HepG2 (cell line): ENCODE measurements around the gene DYNC1LI2. TPM values are rescaled to one million over a fixed set of nuclear protein-coding genes. Genes with fewer than 3 reads are reported as not detected.
A peak's percentile ranks its signal among the peaks of the same experiment; 100 is the strongest.

Source experiments
- ARNT2 ChIP-seq: sonication (generic); formaldehyde crosslinking; IDR thresholded peaks from 2 replicates; pipeline ENCODE4 v1.8.0; 2022; ENCODE audit warnings: mild to moderate bottlenecking, low read depth, missing genetic modification reagents, moderate library complexity
- CC2D1A ChIP-seq: sonication (generic); formaldehyde crosslinking; IDR thresholded peaks from 2 replicates; pipeline ENCODE4 v1.8.1; 2023; ENCODE audit warnings: mild to moderate bottlenecking, missing genetic modification reagents
- CENPX ChIP-seq: sonication (generic); formaldehyde crosslinking; IDR thresholded peaks from 2 replicates; pipeline ENCODE4 v1.9.0; 2021; ENCODE audit warnings: mild to moderate bottlenecking, missing genetic modification reagents, moderate library complexity
- MBNL3 ChIP-seq: fragments of 250-450 bp; sonication (Bioruptor Pico); conservative IDR thresholded peaks from 2 replicates; pipeline ENCODE4 v1.8.0; 2022; ENCODE audit warnings: mild to moderate bottlenecking, inconsistent platforms
- NFE2 ChIP-seq: sonication (generic); formaldehyde crosslinking; IDR thresholded peaks from 2 replicates; pipeline ENCODE4 v1.4.0; 2020; ENCODE audit warnings: missing genetic modification reagents
- NRL ChIP-seq: sonication (generic); formaldehyde crosslinking; IDR thresholded peaks from 2 replicates; pipeline ENCODE4 v1.5.0; 2020; ENCODE audit warnings: missing genetic modification reagents, mild to moderate bottlenecking, moderate library complexity, borderline replicate concordance
- PTBP1 ChIP-seq: fragments of 200-400 bp; formaldehyde crosslinking; IDR thresholded peaks from 2 replicates; pipeline ENCODE4 v1.6.1; 2018; ENCODE audit warnings: low read length, low read depth; ENCODE audit not compliant: poor library complexity, severe bottlenecking
- RCOR2 ChIP-seq: IDR thresholded peaks from 2 replicates; pipeline ENCODE4 v1.6.1; 2016; ENCODE audit warnings: missing biosample characterization, missing genetic modification reagents
- SAFB2 ChIP-seq: sonication (generic); formaldehyde crosslinking; IDR thresholded peaks from 2 replicates; pipeline ENCODE4 v1.5.1; 2020; ENCODE audit warnings: missing genetic modification reagents, low read depth, mild to moderate bottlenecking, borderline replicate concordance
- SIX4 ChIP-seq: sonication (generic); formaldehyde crosslinking; IDR thresholded peaks from 2 replicates; pipeline ENCODE4 v1.4.0; 2020; ENCODE audit warnings: missing genetic modification reagents
- SRSF1 ChIP-seq: fragments of 200-400 bp; formaldehyde crosslinking; optimal IDR thresholded peaks from 2 replicates; pipeline ENCODE3; 2017; ENCODE audit warnings: mild to moderate bottlenecking, low read depth, low read length, moderate library complexity
- ZNF224 ChIP-seq: sonication (generic); formaldehyde crosslinking; IDR thresholded peaks from 2 replicates; pipeline ENCODE4 v1.5.0; 2020; ENCODE audit warnings: mild to moderate bottlenecking, missing genetic modification reagents
- ZNF468 ChIP-seq: sonication (generic); formaldehyde crosslinking; IDR thresholded peaks from 2 replicates; pipeline ENCODE4 v1.8.0; 2022; ENCODE audit warnings: mild to moderate bottlenecking, moderate library complexity, missing genetic modification reagents
- ZNF605 ChIP-seq: sonication (generic); formaldehyde crosslinking; IDR thresholded peaks from 2 replicates; pipeline ENCODE4 v1.8.0; 2022; ENCODE audit warnings: mild to moderate bottlenecking, missing genetic modification reagents
- polyA plus RNA-seq, 8 experiments: library from polyadenylated mRNA; depleted of rRNA in 3 of 8; stranded (reverse) in 7 of 8; unstranded in 1 of 8; fragments of >200 nt; fragmentation: Illumina TruSeq in 4 of 8; extraction: Trizol in 4 of 8; gene quantifications; 2 replicates each; pipeline versions ENCODE4 v1.2.1 to v1.2.3, GENCODE V29; 2011 to 2016; ENCODE audit warnings: low read depth in 4 of 8, missing spikeins in 1 of 8, mixed read lengths in 1 of 8; ENCODE audit not compliant: insufficient read depth in 1 of 8
- total RNA-seq, 5 experiments: library from RNA; depleted of rRNA; stranded (reverse); fragments of >200 nt; fragmentation: Illumina TruSeq; extraction: Trizol; gene quantifications; 2 replicates each; pipeline ENCODE4 v1.2.3, GENCODE V29; 2016; ENCODE audit warnings: low read depth in 1 of 5
- TF ChIP-seq, protein P1 (sequence below), 2 experiments: sonication (generic) in 1 of 2; formaldehyde crosslinking in 1 of 2; IDR thresholded peaks; 2 replicates each; pipeline versions ENCODE4 v1.4.0 to v1.6.1; 2016 to 2020; ENCODE audit warnings: borderline replicate concordance in 1 of 2, low read depth in 1 of 2, mild to moderate bottlenecking in 1 of 2, missing genetic modification reagents in 1 of 2
- TF ChIP-seq, protein P2 (sequence below): sonication (generic); formaldehyde crosslinking; IDR thresholded peaks from 2 replicates; pipeline ENCODE4 v1.4.0; 2020; ENCODE audit warnings: mild to moderate bottlenecking, missing genetic modification reagents
- TF ChIP-seq, protein P3 (sequence below): IDR thresholded peaks from 2 replicates; pipeline ENCODE4 v1.6.1; 2016; ENCODE audit warnings: low read depth, missing genetic modification reagents, missing compliant biosample characterization

The DYNC1LI2 gene
- total and polyA plus RNA-seq, 2 of the 13 experiments (the other 11 are each of a cell fraction or from before 2014, with no cell fraction given), result 65.5 to 135 TPM

DNA sequence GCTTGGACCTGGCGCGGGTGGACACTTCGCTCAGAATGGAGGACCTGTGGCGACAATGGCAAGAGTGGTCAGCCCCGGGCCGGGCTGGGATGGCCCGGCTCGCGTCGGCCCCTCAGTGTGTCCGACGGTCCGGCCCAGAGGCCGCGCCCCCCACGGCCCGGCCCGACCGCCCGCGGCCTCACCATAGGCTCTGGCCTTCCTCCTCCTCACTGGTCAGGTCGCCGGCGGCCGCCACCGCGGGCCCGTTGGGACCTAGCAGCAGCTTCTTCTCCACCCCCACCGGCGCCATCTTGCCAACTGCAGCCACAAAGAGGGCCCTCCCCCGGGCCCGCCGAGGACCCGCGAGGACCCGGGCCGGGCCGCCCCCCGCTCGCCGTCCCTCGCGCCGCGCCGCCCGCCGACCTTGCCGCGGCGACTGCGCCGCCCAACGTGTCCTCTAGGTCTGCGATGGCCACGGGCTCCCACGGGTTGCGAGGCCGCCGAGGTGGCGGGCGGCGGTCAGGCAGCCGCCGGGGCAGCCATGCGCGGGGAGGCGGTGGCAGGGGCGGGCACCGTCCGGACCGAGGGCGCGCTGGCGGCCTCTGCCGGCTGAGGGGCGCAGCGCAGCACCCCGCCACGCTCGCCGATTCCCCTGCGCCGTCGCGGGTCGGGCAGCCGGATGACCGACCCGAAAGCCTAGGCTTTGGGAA, at the start of gene DYNC1LI2 (continued):
- TF ChIP-seq, protein P1, sequence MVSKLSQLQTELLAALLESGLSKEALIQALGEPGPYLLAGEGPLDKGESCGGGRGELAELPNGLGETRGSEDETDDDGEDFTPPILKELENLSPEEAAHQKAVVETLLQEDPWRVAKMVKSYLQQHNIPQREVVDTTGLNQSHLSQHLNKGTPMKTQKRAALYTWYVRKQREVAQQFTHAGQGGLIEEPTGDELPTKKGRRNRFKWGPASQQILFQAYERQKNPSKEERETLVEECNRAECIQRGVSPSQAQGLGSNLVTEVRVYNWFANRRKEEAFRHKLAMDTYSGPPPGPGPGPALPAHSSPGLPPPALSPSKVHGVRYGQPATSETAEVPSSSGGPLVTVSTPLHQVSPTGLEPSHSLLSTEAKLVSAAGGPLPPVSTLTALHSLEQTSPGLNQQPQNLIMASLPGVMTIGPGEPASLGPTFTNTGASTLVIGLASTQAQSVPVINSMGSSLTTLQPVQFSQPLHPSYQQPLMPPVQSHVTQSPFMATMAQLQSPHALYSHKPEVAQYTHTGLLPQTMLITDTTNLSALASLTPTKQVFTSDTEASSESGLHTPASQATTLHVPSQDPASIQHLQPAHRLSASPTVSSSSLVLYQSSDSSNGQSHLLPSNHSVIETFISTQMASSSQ (IDR thresholded peaks at IDR 0.05; ENCODE audit: low read depth), result no peak
- TF ChIP-seq, protein P1 (CRISPR knock-in tag; IDR thresholded peaks at IDR 0.05; ENCODE audit: borderline replicate concordance), result peak; percentile 46
- no peak for TF ChIP-seq ZNF224 (CRISPR knock-in tag)
- TF ChIP-seq RCOR2 (CRISPR knock-in tag), result no peak
- TF ChIP-seq SAFB2, result 0 out of 2 replicates have a peak, but pooled peaks have one; percentile 6
- no peak for TF ChIP-seq ZNF468 (CRISPR knock-in tag)
- TF ChIP-seq SIX4 (CRISPR knock-in tag), result no peak
- TF ChIP-seq SRSF1, result no peak
- no peak for TF ChIP-seq PTBP1
- TF ChIP-seq ARNT2 (CRISPR knock-in tag), result peak; percentile 90
- no peak for TF ChIP-seq ZNF605
- no peak for TF ChIP-seq CENPX (CRISPR knock-in tag)
- TF ChIP-seq NFE2 (CRISPR knock-in tag), result no peak
- TF ChIP-seq NRL (CRISPR knock-in tag), result no peak
- no peak for TF ChIP-seq CC2D1A
- TF ChIP-seq, protein P2, sequence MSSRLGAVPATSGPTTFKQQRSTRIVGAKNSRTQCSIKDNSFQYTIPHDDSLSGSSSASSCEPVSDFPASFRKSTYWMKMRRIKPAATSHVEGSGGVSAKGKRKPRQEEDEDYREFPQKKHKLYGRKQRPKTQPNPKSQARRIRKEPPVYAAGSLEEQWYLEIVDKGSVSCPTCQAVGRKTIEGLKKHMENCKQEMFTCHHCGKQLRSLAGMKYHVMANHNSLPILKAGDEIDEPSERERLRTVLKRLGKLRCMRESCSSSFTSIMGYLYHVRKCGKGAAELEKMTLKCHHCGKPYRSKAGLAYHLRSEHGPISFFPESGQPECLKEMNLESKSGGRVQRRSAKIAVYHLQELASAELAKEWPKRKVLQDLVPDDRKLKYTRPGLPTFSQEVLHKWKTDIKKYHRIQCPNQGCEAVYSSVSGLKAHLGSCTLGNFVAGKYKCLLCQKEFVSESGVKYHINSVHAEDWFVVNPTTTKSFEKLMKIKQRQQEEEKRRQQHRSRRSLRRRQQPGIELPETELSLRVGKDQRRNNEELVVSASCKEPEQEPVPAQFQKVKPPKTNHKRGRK (CRISPR knock-in tag), result no peak
- TF ChIP-seq, protein P3, sequence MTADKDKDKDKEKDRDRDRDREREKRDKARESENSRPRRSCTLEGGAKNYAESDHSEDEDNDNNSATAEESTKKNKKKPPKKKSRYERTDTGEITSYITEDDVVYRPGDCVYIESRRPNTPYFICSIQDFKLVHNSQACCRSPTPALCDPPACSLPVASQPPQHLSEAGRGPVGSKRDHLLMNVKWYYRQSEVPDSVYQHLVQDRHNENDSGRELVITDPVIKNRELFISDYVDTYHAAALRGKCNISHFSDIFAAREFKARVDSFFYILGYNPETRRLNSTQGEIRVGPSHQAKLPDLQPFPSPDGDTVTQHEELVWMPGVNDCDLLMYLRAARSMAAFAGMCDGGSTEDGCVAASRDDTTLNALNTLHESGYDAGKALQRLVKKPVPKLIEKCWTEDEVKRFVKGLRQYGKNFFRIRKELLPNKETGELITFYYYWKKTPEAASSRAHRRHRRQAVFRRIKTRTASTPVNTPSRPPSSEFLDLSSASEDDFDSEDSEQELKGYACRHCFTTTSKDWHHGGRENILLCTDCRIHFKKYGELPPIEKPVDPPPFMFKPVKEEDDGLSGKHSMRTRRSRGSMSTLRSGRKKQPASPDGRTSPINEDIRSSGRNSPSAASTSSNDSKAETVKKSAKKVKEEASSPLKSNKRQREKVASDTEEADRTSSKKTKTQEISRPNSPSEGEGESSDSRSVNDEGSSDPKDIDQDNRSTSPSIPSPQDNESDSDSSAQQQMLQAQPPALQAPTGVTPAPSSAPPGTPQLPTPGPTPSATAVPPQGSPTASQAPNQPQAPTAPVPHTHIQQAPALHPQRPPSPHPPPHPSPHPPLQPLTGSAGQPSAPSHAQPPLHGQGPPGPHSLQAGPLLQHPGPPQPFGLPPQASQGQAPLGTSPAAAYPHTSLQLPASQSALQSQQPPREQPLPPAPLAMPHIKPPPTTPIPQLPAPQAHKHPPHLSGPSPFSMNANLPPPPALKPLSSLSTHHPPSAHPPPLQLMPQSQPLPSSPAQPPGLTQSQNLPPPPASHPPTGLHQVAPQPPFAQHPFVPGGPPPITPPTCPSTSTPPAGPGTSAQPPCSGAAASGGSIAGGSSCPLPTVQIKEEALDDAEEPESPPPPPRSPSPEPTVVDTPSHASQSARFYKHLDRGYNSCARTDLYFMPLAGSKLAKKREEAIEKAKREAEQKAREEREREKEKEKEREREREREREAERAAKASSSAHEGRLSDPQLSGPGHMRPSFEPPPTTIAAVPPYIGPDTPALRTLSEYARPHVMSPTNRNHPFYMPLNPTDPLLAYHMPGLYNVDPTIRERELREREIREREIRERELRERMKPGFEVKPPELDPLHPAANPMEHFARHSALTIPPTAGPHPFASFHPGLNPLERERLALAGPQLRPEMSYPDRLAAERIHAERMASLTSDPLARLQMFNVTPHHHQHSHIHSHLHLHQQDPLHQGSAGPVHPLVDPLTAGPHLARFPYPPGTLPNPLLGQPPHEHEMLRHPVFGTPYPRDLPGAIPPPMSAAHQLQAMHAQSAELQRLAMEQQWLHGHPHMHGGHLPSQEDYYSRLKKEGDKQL (CRISPR knock-in tag), result no peak
- no peak for TF ChIP-seq MBNL3 (CRISPR knock-in tag)
